HEK293T (cell line): ENCODE data around the gene NRIP1.

ENCODE experiments used
- CTCF ChIA-PET: fragments of 350-600 bp; formaldehyde crosslinking; extraction: SDS; loops from one replicate; lab custom pipeline; 2021; ENCODE audit warnings: antibody characterized with exemption, inconsistent platforms; lab: Yijun Ruan, JAX
- POLR2A ChIA-PET: fragments of 350-600 bp; formaldehyde crosslinking; extraction: SDS; loops from one replicate; lab custom pipeline; 2020; ENCODE audit warnings: antibody characterized with exemption, inconsistent platforms; lab: Yijun Ruan, JAX
- DNase-seq: peaks from one replicate; pipeline ENCODE4 v3.0.0; 2012; ENCODE audit warnings: mixed read lengths; ENCODE audit errors: extremely low spot score
- ARNT ChIP-seq: fragments of 450-650 bp; IDR thresholded peaks from 2 replicates; pipeline ENCODE4 v1.6.1; 2017; ENCODE audit warnings: mild to moderate bottlenecking
- BHLHE40 ChIP-seq: fragments of 450-650 bp; IDR thresholded peaks from 2 replicates; pipeline ENCODE4 v1.6.1; 2016; ENCODE audit warnings: mild to moderate bottlenecking, moderate library complexity, borderline replicate concordance
- CTBP1 ChIP-seq: fragments of 450-650 bp; IDR thresholded peaks from 2 replicates; pipeline ENCODE4 v1.6.1; 2016; ENCODE audit warnings: borderline replicate concordance
- ELF4 ChIP-seq: fragments of 450-650 bp; IDR thresholded peaks from 2 replicates; pipeline ENCODE4 v1.6.1; 2017; ENCODE audit warnings: antibody characterized with exemption
- FOXA1 ChIP-seq: fragments of 450-650 bp; IDR thresholded peaks from 2 replicates; pipeline ENCODE4 v1.6.1; 2016; ENCODE audit warnings: mild to moderate bottlenecking
- FOXK2 ChIP-seq: fragments of 450-650 bp; IDR thresholded peaks from 2 replicates; pipeline ENCODE4 v1.6.1; 2016; ENCODE audit warnings: mild to moderate bottlenecking
- FOXM1 ChIP-seq: fragments of 450-650 bp; IDR thresholded peaks from 2 replicates; pipeline ENCODE4 v1.6.1; 2017; ENCODE audit warnings: mild to moderate bottlenecking, borderline replicate concordance
- HDGF ChIP-seq: fragments of 450-650 bp; IDR thresholded peaks from 2 replicates; pipeline ENCODE4 v1.6.1; 2017; ENCODE audit warnings: antibody characterized with exemption, borderline replicate concordance
- L3MBTL2 ChIP-seq: fragments of 450-650 bp; conservative IDR thresholded peaks from 2 replicates; pipeline ENCODE4 v1.6.1; 2016; ENCODE audit warnings: mild to moderate bottlenecking
- LEF1 ChIP-seq: fragments of 450-650 bp; IDR thresholded peaks from 2 replicates; pipeline ENCODE4 v1.6.1; 2017; ENCODE audit warnings: mild to moderate bottlenecking, borderline replicate concordance
- NFRKB ChIP-seq: fragments of 450-650 bp; IDR thresholded peaks from 2 replicates; pipeline ENCODE4 v1.6.1; 2016; ENCODE audit warnings: mild to moderate bottlenecking, moderate library complexity
- PKNOX1 ChIP-seq: fragments of 450-650 bp; IDR thresholded peaks from 2 replicates; pipeline ENCODE4 v1.6.1; 2016
- SP1 ChIP-seq: fragments of 450-650 bp; IDR thresholded peaks from 2 replicates; pipeline ENCODE4 v1.6.1; 2017
- SUZ12 ChIP-seq: fragments of 450-650 bp; IDR thresholded peaks from 2 replicates; pipeline ENCODE4 v1.6.1; 2016; ENCODE audit warnings: mild to moderate bottlenecking
- TARDBP ChIP-seq: fragments of 450-650 bp; IDR thresholded peaks from 2 replicates; pipeline ENCODE4 v1.6.1; 2016
- ZNF384 ChIP-seq: fragments of 450-650 bp; IDR thresholded peaks from 2 replicates; pipeline ENCODE4 v1.6.1; 2016

The NRIP1 gene

GRCh38 chr21:15009837-15010363 is 54.9 kb downstream of the NRIP1 start:
- ChIA-PET POLR2A (no interaction called here), CTCF (no interaction called here)
- no peak for DNase-seq
- no peak for TF ChIP-seq FOXK2
- TF ChIP-seq SUZ12: no peak
- TF ChIP-seq FOXM1: no peak
- TF ChIP-seq ZNF384: no peak
- TF ChIP-seq ARNT: no peak

GRCh38 chr21:15007716-15008296 is 57.0 kb downstream of the NRIP1 start:
- CTCF ChIA-PET: no interaction called here
- POLR2A ChIA-PET: interaction anchor here (1.1 to 1.8 kb wide), 2 partner anchors 51 to 57 kb away, joined by 3 to 6 read pairs; partner anchors contain the start of gene NRIP1
- no peak for DNase-seq
- TF ChIP-seq NFRKB (no peak), PKNOX1 (peak; percentile 50)

- ChIA-PET CTCF (interaction anchor here (0.6 kb wide), 1 partner anchor 478 kb away, joined by 3 read pairs; no protein-coding TSS in a partner anchor), POLR2A (interaction anchor here (1.1 to 1.8 kb wide), 2 partner anchors 52 to 58 kb away, joined by 3 to 6 read pairs; partner anchors contain the start of gene NRIP1)
- no peak for TF ChIP-seq CTBP1
- TF ChIP-seq ZNF384: no peak
- TF ChIP-seq SUZ12: no peak
- TF ChIP-seq HDGF: no peak
- no peak for TF ChIP-seq ELF4
- no peak for TF ChIP-seq BHLHE40
- no peak for TF ChIP-seq LEF1
- no peak for TF ChIP-seq TARDBP
- TF ChIP-seq NFRKB: no peak
- no peak for TF ChIP-seq FOXM1
- no peak for TF ChIP-seq SP1
- no peak for TF ChIP-seq FOXA1
- TF ChIP-seq L3MBTL2: no peak
- TF ChIP-seq ARNT: no peak
- no peak for TF ChIP-seq PKNOX1
- no peak for TF ChIP-seq FOXK2
- DNase-seq: no peak
Measured at GRCh38 chr21:15006594-15007230, 58.1 kb downstream of the NRIP1 start.

GRCh38 chr21:15005391-15005790 is 59.4 kb downstream of the NRIP1 start:
- TF ChIP-seq BHLHE40 (no peak), SUZ12 (no peak), FOXM1 (no peak), FOXK2 (no peak), LEF1 (no peak), L3MBTL2 (no peak), ELF4 (no peak), NFRKB (no peak), PKNOX1 (no peak), TARDBP (no peak), SP1 (no peak)
- DNase-seq: no peak
- ChIA-PET POLR2A (no interaction called here), CTCF (interaction anchor here (0.6 kb wide), 1 partner anchor 17 kb away, joined by 3 read pairs; no protein-coding TSS in a partner anchor)

GRCh38 chr21:15004721-15005370 is 60.0 kb downstream of the NRIP1 start:
- TF ChIP-seq CTBP1 (no peak), FOXM1 (no peak)
- POLR2A ChIA-PET: no interaction called here
- no peak for DNase-seq

GRCh38 chr21:15003463-15004135 is 61.2 kb downstream of the NRIP1 start:
- peak; percentile 68 for TF ChIP-seq PKNOX1
- TF ChIP-seq NFRKB: no peak
- TF ChIP-seq SP1: no peak
- TF ChIP-seq FOXA1: no peak
- TF ChIP-seq FOXK2: no peak
- TF ChIP-seq ELF4: no peak
- ChIA-PET CTCF (no interaction called here), POLR2A (interaction anchor here (1.2 kb wide), 1 partner anchor 479 kb away, joined by 3 read pairs; no protein-coding TSS in a partner anchor)
- DNase-seq: peak; percentile 43

More at GRCh38 chr21:15004721-15005370, 60.0 kb downstream of the NRIP1 start:
- CTCF ChIA-PET: interaction anchor here (0.6 kb wide), 1 partner anchor 16 kb away, joined by 3 read pairs; no protein-coding TSS in a partner anchor
